ENCODE results near the gene ARAF.

The ARAF gene

DNA sequence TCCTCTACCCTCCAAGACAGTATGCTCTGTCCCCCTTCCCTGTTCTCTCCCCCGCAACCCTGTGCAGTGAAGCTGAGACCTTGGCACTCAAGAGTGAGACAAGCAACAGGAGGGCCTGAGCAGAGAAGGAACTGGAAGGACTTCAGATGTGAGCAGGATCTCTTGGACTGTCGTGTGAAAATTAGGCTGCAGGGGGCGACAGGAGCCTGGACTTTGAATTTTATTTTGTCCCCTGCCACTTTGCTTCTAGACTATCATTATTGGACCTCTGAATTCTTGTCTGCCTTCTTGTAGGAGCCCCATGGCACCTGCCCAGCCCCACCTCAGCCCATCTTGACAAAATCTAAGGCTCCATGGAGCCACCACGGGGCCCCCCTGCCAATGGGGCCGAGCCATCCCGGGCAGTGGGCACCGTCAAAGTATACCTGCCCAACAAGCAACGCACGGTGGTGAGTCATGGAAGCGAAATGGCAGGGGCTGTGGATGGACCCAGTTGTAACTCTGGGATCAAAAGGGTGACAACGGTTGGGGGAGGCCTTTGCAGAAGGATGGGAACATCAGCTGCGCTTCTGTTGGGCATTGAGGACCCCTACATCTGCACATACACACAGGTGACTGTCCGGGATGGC lies 1.7 kb downstream of the ARAF start:
- TF ChIP-seq EZH2phosphoT487 (IDR thresholded peaks at IDR 0.05; ENCODE audit: borderline replicate concordance, low read length), result no peak
- TF ChIP-seq, protein P1, sequence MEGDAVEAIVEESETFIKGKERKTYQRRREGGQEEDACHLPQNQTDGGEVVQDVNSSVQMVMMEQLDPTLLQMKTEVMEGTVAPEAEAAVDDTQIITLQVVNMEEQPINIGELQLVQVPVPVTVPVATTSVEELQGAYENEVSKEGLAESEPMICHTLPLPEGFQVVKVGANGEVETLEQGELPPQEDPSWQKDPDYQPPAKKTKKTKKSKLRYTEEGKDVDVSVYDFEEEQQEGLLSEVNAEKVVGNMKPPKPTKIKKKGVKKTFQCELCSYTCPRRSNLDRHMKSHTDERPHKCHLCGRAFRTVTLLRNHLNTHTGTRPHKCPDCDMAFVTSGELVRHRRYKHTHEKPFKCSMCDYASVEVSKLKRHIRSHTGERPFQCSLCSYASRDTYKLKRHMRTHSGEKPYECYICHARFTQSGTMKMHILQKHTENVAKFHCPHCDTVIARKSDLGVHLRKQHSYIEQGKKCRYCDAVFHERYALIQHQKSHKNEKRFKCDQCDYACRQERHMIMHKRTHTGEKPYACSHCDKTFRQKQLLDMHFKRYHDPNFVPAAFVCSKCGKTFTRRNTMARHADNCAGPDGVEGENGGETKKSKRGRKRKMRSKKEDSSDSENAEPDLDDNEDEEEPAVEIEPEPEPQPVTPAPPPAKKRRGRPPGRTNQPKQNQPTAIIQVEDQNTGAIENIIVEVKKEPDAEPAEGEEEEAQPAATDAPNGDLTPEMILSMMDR (IDR thresholded peaks at IDR 0.05; ENCODE audit: low read depth, low read length, poor library complexity, severe bottlenecking), result peak; percentile 33
- Histone ChIP-seq H3K4me2 (ENCODE audit: low read length) (peak overlapping the region; percentile 69), H3K4me1 (ENCODE audit: control insufficient read depth, low read length) (peaks cover 17% of the 10 kb centered on the region), H3F3A (ENCODE audit: control insufficient read depth, insufficient read depth) (no peaks in the 10 kb centered on the region), H3K27ac (ENCODE audit: low read depth, low read length) (no peak overlapping the region), H3K36me3 (ENCODE audit: control insufficient read depth, low read length) (peaks cover 42% of the 10 kb centered on the region), H3K79me2 (ENCODE audit: control insufficient read depth, low read length) (peaks cover 31% of the 10 kb centered on the region), H3K4me3 (ENCODE audit: low read length) (peak overlapping the region; percentile 83), H3K9me2 (replicated peaks; ENCODE audit: control insufficient read depth, low read length) (no peaks in the 10 kb centered on the region), H4K20me1 (ENCODE audit: control insufficient read depth, insufficient read depth, low read depth, low read length) (no peaks in the 10 kb centered on the region), H3K9me3 (ENCODE audit: control insufficient read depth, insufficient read depth, low read length) (no peaks in the 10 kb centered on the region), H3K27me3 (ENCODE audit: control insufficient read depth, low read length) (no peaks in the 10 kb centered on the region)

DNA sequence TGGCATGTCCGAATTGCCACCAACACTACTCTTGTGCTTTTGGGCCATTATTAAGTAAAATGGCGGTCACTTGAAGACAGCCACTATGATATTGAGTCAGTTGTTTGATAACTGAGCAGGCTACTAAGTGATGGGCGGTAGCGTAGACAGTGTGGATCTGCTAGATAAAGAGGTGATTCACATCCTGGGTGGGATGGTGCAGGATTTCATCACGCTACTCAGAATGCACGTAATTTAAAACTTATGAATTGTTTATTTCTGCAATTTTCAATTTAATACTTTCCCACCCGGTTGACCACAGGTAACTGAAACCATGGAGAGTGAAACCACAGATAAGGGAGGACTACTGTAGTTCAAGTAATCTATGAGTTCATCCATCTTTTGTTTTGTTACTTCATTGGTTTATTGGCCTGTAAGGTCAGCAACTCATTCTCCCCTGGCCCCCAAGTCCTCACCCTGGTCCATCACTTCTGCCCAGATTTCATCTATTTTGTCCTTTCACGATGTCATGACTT lies 2.9 kb downstream of the ARAF start:
- TF ChIP-seq EZH2phosphoT487 (IDR thresholded peaks at IDR 0.05; ENCODE audit: borderline replicate concordance, low read length), result no peak
- TF ChIP-seq, protein P1 (IDR thresholded peaks at IDR 0.05; ENCODE audit: low read depth, low read length, poor library complexity, severe bottlenecking), result no peak
- H3K36me3 ChIP-seq (ENCODE audit: control insufficient read depth, low read length), result peaks cover 52% of the 10 kb centered on the region
- H3K27ac ChIP-seq (ENCODE audit: low read depth, low read length), result no peak overlapping the region
- H3K9me2 ChIP-seq (replicated peaks; ENCODE audit: control insufficient read depth, low read length), result no peaks in the 10 kb centered on the region
- H3K9me3 ChIP-seq (ENCODE audit: control insufficient read depth, insufficient read depth, low read length), result no peaks in the 10 kb centered on the region
- no peaks in the 10 kb centered on the region for H3K27me3 ChIP-seq (ENCODE audit: control insufficient read depth, low read length)
- H4K20me1 ChIP-seq (ENCODE audit: control insufficient read depth, insufficient read depth, low read depth, low read length), result no peaks in the 10 kb centered on the region
- H3K79me2 ChIP-seq (ENCODE audit: control insufficient read depth, low read length), result peaks cover 31% of the 10 kb centered on the region
- H3K4me1 ChIP-seq (ENCODE audit: control insufficient read depth, low read length), result peaks cover 17% of the 10 kb centered on the region
- H3K4me3 ChIP-seq (ENCODE audit: low read length), result no peak overlapping the region
- no peaks in the 10 kb centered on the region for H3F3A ChIP-seq (ENCODE audit: control insufficient read depth, insufficient read depth)
- no peak overlapping the region for H3K4me2 ChIP-seq (ENCODE audit: low read length)

DNA sequence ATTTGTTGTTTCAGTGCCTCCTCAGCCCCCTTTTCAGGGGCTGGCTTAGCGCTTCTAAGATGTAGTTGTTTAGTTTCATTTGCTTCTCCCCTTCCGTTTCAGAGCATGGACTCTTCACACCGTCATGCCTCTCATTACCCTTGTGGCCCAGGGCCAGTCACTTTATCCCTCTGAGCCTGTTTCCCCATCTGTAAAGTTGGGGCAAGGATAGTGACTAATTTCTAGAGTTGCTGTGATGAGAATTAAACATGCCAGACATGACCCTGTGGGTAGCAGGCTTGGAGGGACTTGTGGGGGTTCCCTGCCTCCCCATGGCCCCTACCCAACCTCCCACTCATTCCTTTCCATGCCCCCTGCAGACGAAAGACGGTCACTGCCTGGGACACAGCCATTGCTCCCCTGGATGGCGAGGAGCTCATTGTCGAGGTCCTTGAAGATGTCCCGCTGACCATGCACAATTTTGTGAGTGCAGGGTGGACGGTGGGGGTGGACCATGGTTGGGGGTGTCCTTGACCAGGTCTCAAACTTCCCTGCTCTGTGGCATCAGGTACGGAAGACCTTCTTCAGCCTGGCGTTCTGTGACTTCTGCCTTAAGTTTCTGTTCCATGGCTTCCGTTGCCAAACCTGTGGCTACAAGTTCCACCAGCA lies 3.6 kb downstream of the ARAF start:
- H3K79me2 ChIP-seq (ENCODE audit: control insufficient read depth, low read length), result peaks cover 31% of the 10 kb centered on the region
- H3F3A ChIP-seq (ENCODE audit: control insufficient read depth, insufficient read depth), result no peaks in the 10 kb centered on the region
- H3K9me2 ChIP-seq (replicated peaks; ENCODE audit: control insufficient read depth, low read length), result no peaks in the 10 kb centered on the region
- no peaks in the 10 kb centered on the region for H3K27me3 ChIP-seq (ENCODE audit: control insufficient read depth, low read length)
- TF ChIP-seq, protein P1 (IDR thresholded peaks at IDR 0.05; ENCODE audit: low read depth, low read length, poor library complexity, severe bottlenecking), result no peak
- no peak for TF ChIP-seq EZH2phosphoT487 (IDR thresholded peaks at IDR 0.05; ENCODE audit: borderline replicate concordance, low read length)
- H3K9me3 ChIP-seq (ENCODE audit: control insufficient read depth, insufficient read depth, low read length), result no peaks in the 10 kb centered on the region
- no peak overlapping the region for H3K4me3 ChIP-seq (ENCODE audit: low read length)
- no peak overlapping the region for H3K4me2 ChIP-seq (ENCODE audit: low read length)
- H3K27ac ChIP-seq (ENCODE audit: low read depth, low read length), result no peak overlapping the region
- peaks cover 57% of the 10 kb centered on the region for H3K36me3 ChIP-seq (ENCODE audit: control insufficient read depth, low read length)
- peaks cover 17% of the 10 kb centered on the region for H3K4me1 ChIP-seq (ENCODE audit: control insufficient read depth, low read length)
- H4K20me1 ChIP-seq (ENCODE audit: control insufficient read depth, insufficient read depth, low read depth, low read length), result no peaks in the 10 kb centered on the region

Measured in DOHH2 (cell line).